ENCODE measurements around the gene TUT4.

The TUT4 gene

DNA sequence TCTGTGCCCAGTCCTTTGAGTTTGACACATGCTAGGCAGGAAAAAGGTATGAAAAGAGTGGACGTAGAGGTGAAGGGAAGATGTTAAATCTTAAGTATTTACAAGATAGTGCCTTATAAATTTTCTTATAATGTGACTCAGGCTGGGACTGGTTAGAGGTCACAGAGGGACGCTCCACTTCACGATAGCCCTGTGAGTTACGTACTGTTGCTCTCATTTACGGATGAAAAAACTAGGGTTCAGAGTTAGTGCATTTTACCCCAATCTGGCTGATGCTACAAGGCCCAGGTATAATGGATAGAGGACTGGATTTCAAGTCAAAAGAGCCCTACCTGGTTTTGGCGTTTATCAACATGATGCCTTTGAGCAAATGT is 1.4 kb upstream of the TUT4 start:
- WGBS, 2 experiments = 23 to 27% methylated on average over 6 of the region's 6 CpGs
- H3K4me3 ChIP-seq (ENCODE audit: insufficient read depth, low read depth, low read length) = peak overlapping the region; percentile 89
- no peaks in the 10 kb centered on the region for H3K36me3 ChIP-seq (ENCODE audit: control insufficient read depth, insufficient read depth, low read length)
- H3K9me3 ChIP-seq (ENCODE audit: control insufficient read depth, low read length) = no peaks in the 10 kb centered on the region
- peak overlapping the region; percentile 91 for H3K27ac ChIP-seq (ENCODE audit: insufficient read depth, low read depth, low read length, poor library complexity, severe bottlenecking)
- H3K27me3 ChIP-seq (ENCODE audit: control insufficient read depth, insufficient read depth, low read length, poor library complexity, severe bottlenecking) = no peaks in the 10 kb centered on the region
- peaks cover 7% of the 10 kb centered on the region for H3K4me1 ChIP-seq (ENCODE audit: control insufficient read depth, insufficient read depth, low read length)

DNA sequence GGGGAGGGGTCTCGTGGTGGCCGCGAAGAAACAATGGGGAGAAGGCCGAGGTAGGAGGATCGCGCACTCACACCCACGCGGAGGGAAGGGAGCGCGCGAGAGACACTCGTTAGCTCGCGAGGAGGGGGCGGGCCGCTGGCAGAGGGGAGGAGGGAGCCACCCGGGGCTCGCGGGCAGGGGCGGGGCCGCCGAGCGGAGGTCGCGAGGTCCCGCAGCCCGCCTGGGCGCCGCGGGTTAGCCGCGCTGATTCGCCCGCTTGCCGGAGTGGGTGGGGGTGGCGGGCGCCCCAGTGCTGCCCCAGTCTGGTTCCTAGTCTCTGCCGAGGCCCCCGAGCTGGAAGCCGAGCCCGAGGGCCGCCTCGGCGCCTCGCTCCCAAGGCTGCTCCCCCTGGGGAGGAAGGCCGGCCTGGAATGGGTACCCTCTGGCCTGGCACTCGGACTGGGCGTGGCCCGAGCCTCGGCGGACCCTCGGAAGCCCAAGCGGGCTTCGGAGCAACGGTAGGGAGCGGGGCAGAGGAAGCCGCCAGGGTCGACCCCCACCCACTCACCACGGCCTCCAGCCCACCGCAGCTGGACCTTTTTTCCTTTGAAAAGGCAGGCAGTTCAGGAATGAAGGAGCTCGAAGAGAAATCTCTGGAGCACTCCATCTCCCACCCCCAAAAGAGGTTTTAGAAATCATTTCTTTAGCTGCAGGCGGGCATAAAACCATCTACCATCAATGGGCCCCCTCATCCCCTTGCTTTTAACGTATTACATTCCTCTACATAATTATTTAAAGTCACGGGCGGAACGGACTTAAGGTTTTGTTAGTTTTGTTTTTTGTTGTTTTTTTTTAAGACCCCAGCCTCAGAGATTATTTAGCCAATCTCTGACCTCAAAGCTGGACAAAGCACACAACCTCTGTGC is 722 bp upstream of the TUT4 start:
- WGBS, 2 experiments = 0 to 1% methylated on average over 64 to 65 of the region's 66 CpGs
- H3K36me3 ChIP-seq (ENCODE audit: control insufficient read depth, insufficient read depth, low read length) = no peaks in the 10 kb centered on the region
- no peaks in the 10 kb centered on the region for H3K9me3 ChIP-seq (ENCODE audit: control insufficient read depth, low read length)
- peak overlapping the region; percentile 89 for H3K4me3 ChIP-seq (ENCODE audit: insufficient read depth, low read depth, low read length)
- H3K27me3 ChIP-seq (ENCODE audit: control insufficient read depth, insufficient read depth, low read length, poor library complexity, severe bottlenecking) = no peaks in the 10 kb centered on the region
- H3K27ac ChIP-seq (ENCODE audit: insufficient read depth, low read depth, low read length, poor library complexity, severe bottlenecking) = peak overlapping the region; percentile 91
- H3K4me1 ChIP-seq (ENCODE audit: control insufficient read depth, insufficient read depth, low read length) = peaks cover 7% of the 10 kb centered on the region

DNA sequence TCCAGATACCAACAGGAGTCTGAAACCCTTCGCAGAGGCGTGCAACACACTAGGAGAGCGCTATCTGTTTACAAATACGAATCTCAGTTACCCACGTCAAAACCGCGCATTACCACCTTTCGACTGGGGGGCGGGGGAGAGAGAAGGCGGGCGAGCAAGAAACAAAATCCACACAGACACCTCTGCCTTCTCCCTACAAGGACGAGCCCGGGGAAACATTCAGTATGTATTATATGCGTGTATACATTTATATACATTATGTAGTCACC is 722 bp downstream of the TUT4 start:
- 0% methylated on average over 8 to 11 of the region's 14 CpGs for WGBS, 2 experiments
- Histone ChIP-seq H3K27ac (ENCODE audit: insufficient read depth, low read depth, low read length, poor library complexity, severe bottlenecking) (no peak overlapping the region), H3K36me3 (ENCODE audit: control insufficient read depth, insufficient read depth, low read length) (no peaks in the 10 kb centered on the region), H3K9me3 (ENCODE audit: control insufficient read depth, low read length) (no peaks in the 10 kb centered on the region), H3K4me3 (ENCODE audit: insufficient read depth, low read depth, low read length) (peak overlapping the region; percentile 89), H3K4me1 (ENCODE audit: control insufficient read depth, insufficient read depth, low read length) (peaks cover 7% of the 10 kb centered on the region), H3K27me3 (ENCODE audit: control insufficient read depth, insufficient read depth, low read length, poor library complexity, severe bottlenecking) (no peaks in the 10 kb centered on the region)

DNA sequence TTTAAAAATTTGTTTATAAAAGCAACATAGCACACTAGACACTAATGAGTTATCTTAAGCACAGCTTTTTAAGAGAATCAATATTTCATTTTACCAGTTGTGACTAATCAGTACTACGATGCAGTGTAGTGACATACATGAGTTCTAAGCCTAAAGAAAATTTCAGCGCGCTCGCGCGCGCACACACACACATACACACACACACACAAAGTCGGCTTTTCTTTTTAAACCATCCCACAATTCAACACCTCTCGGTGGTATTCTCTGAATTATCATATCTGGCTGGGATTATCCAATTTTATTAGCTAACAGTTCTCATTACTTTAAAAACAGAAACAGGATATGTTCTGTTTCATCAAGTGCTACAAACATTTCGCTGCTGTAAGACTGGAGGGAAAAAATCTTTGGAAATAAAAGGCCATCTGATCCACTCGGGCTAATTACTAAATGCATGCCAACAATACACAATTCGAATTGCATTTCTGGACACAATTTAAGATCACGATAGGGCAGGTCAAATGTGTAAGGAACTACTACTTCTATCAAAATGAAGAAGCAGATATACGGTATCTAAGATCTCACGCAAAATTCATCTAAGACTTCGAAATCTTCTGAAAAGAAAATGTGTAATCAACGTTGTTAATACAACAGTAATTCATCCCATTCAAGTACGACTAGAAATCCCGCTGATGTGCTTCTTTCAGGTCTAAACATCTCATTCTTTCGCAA is 1.2 kb downstream of the TUT4 start:
- peak overlapping the region; percentile 89 for H3K4me3 ChIP-seq (ENCODE audit: insufficient read depth, low read depth, low read length)
- H3K4me1 ChIP-seq (ENCODE audit: control insufficient read depth, insufficient read depth, low read length) = peaks cover 7% of the 10 kb centered on the region
- no peaks in the 10 kb centered on the region for H3K36me3 ChIP-seq (ENCODE audit: control insufficient read depth, insufficient read depth, low read length)
- H3K27ac ChIP-seq (ENCODE audit: insufficient read depth, low read depth, low read length, poor library complexity, severe bottlenecking) = no peak overlapping the region
- 12 to 14% methylated on average over 20 of the region's 20 CpGs for WGBS, 2 experiments
- H3K27me3 ChIP-seq (ENCODE audit: control insufficient read depth, insufficient read depth, low read length, poor library complexity, severe bottlenecking) = no peaks in the 10 kb centered on the region
- no peaks in the 10 kb centered on the region for H3K9me3 ChIP-seq (ENCODE audit: control insufficient read depth, low read length)

DNA sequence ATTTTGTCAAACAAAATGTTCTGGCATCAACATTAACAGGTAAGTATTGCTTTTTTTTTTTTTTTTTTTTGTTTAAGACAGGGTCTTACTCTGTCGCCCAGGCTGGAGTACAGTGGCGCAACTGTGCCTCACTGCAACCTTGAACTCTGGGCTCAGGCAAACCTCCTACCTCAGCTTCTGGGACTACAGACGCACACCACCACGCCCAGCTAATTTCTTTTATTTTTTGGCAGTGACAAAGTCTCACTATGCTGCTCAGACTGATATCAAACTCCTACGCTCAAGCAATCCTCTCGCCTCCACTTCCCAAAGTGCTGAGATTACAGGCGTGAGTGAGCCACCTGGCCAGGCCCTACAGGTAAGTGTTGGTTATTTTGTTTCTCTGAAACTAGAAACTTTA is 2.4 kb downstream of the TUT4 start:
- Histone ChIP-seq H3K27ac (ENCODE audit: insufficient read depth, low read depth, low read length, poor library complexity, severe bottlenecking) (no peak overlapping the region), H3K4me3 (ENCODE audit: insufficient read depth, low read depth, low read length) (no peak overlapping the region), H3K27me3 (ENCODE audit: control insufficient read depth, insufficient read depth, low read length, poor library complexity, severe bottlenecking) (no peaks in the 10 kb centered on the region), H3K9me3 (ENCODE audit: control insufficient read depth, low read length) (no peaks in the 10 kb centered on the region), H3K4me1 (ENCODE audit: control insufficient read depth, insufficient read depth, low read length) (peaks cover 7% of the 10 kb centered on the region), H3K36me3 (ENCODE audit: control insufficient read depth, insufficient read depth, low read length) (no peaks in the 10 kb centered on the region)
- WGBS, 2 experiments = 90 to 96% methylated on average over 7 of the region's 7 CpGs

DNA sequence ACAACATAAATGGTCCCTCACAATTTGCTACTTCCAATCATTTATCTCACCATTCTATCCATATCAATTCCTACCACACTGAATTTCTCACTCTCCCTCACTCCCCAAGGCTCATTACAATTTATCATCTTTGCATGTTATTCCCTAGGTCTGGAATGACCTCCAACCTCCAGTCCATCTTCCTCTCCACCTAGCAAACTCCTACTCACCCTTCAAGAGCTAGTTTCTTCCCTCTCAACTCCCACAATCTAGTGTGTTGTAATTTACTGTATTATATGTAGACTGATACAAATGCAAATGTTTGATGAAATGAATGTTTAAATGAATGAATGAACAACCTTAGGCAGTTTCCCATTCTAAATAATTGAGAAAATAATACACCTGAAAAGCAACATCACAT is 3.6 kb downstream of the TUT4 start:
- Histone ChIP-seq H3K36me3 (ENCODE audit: control insufficient read depth, insufficient read depth, low read length) (no peaks in the 10 kb centered on the region), H3K27ac (ENCODE audit: insufficient read depth, low read depth, low read length, poor library complexity, severe bottlenecking) (no peak overlapping the region), H3K4me3 (ENCODE audit: insufficient read depth, low read depth, low read length) (no peak overlapping the region), H3K27me3 (ENCODE audit: control insufficient read depth, insufficient read depth, low read length, poor library complexity, severe bottlenecking) (no peaks in the 10 kb centered on the region), H3K9me3 (ENCODE audit: control insufficient read depth, low read length) (no peaks in the 10 kb centered on the region), H3K4me1 (ENCODE audit: control insufficient read depth, insufficient read depth, low read length) (peaks cover under 1% of the 10 kb centered on the region)

DNA sequence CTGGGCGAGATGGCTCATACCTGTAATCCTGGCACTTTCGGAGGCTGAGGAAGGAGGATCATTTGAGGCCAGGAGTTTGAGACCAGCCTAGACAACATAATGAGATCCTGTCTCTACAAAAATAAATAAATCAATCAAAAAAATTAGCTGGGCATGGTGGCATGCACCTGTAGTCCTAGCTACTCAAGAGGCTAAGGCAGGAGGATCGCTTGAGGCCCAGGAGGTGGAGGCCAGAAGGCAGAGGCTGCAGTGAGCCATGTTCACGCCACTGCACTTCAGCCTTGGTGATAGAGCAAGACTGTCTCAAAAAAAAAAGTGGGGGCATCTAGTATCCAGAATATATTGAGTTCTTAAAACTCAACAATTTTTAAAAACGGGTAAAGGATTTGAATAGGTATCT is 6.0 kb downstream of the TUT4 start:
- Histone ChIP-seq H3K4me1 (ENCODE audit: control insufficient read depth, insufficient read depth, low read length) (no peaks in the 10 kb centered on the region), H3K9me3 (ENCODE audit: control insufficient read depth, low read length) (no peaks in the 10 kb centered on the region), H3K27me3 (ENCODE audit: control insufficient read depth, insufficient read depth, low read length, poor library complexity, severe bottlenecking) (no peaks in the 10 kb centered on the region), H3K36me3 (ENCODE audit: control insufficient read depth, insufficient read depth, low read length) (peaks cover 3% of the 10 kb centered on the region), H3K4me3 (ENCODE audit: insufficient read depth, low read depth, low read length) (no peak overlapping the region), H3K27ac (ENCODE audit: insufficient read depth, low read depth, low read length, poor library complexity, severe bottlenecking) (no peak overlapping the region)
- WGBS, 2 experiments = 92 to 93% methylated on average over 4 to 5 of the region's 5 CpGs

DNA sequence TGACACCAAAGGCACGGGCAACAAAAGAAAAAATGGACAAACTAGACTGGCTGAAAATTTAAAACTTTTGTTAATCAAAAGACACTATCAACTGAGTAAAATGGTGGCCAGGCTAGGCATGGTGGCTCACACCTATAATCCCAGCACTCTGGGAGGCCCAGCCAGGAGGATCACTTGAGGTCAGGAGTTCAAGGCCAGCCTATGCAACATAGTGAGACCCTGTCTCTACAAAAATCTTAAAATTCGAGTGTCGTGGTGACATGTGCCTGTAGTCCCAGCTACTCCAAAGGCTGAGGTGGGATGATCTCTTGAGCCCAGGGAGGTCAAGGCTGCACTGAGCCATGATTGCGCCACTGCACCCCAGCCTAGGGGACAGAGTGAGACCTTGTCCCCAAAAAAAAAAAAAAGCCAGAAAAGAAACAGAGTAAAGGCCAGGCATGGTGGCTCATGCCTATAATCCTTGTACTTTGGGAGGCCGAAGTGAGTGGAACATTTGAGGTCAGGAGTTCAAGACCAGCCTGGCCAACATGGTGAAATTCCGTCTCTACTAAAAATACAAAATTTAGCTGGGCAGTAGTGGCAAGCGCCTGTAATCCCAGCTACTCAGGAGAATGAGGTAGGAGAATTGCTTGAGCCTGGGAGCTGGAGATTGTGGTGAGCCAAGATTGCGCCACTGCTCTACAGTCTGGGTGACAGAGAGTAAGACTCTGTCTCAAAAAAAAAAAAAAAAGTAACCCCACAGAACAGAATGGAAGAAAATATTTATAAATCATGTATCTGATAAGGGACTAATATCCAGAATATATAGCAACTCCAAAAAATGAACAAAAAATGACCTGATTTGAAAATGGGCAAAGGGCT is 8.0 kb downstream of the TUT4 start:
- H3K27me3 ChIP-seq (ENCODE audit: control insufficient read depth, insufficient read depth, low read length, poor library complexity, severe bottlenecking) = no peaks in the 10 kb centered on the region
- H3K4me1 ChIP-seq (ENCODE audit: control insufficient read depth, insufficient read depth, low read length) = no peaks in the 10 kb centered on the region
- WGBS, 2 experiments = 90 to 95% methylated on average over 8 of the region's 8 CpGs
- H3K9me3 ChIP-seq (ENCODE audit: control insufficient read depth, low read length) = no peaks in the 10 kb centered on the region
- peaks cover 5% of the 10 kb centered on the region for H3K36me3 ChIP-seq (ENCODE audit: control insufficient read depth, insufficient read depth, low read length)
- H3K4me3 ChIP-seq (ENCODE audit: insufficient read depth, low read depth, low read length) = no peak overlapping the region
- H3K27ac ChIP-seq (ENCODE audit: insufficient read depth, low read depth, low read length, poor library complexity, severe bottlenecking) = no peak overlapping the region

DNA sequence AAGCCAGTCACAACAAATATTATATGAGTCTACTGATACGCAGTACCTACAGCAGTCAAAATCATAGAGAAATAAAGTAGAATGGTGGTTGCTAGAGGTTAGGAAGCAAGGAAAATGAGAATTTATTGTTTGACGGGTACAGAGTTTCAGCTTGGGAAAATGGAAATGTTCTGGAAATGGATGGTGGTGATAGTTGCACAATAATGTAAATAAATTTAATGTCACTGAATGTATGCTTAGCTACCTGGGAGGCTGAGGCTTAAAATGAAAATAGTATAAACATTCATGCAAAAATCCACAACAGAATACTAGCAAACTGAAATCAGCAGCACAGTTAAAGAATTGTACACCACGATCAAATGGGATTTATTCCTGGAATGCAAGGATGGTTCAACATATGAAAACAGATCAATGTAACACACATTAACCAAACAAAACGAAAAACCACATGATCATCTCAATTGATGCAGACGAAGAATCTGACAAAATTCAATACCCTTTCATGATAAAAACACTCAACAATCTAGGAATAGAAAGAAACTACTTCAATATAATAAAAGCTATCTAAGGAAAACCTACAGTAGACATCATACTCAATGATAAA is 10.7 kb downstream of the TUT4 start:
- peaks cover 5% of the 10 kb centered on the region for H3K36me3 ChIP-seq (ENCODE audit: control insufficient read depth, insufficient read depth, low read length)

More for the DNA sequence above, 10.7 kb downstream of the TUT4 start:
- Histone ChIP-seq H3K27ac (ENCODE audit: insufficient read depth, low read depth, low read length, poor library complexity, severe bottlenecking) (no peak overlapping the region), H3K9me3 (ENCODE audit: control insufficient read depth, low read length) (no peaks in the 10 kb centered on the region), H3K27me3 (ENCODE audit: control insufficient read depth, insufficient read depth, low read length, poor library complexity, severe bottlenecking) (no peaks in the 10 kb centered on the region), H3K4me3 (ENCODE audit: insufficient read depth, low read depth, low read length) (no peak overlapping the region), H3K4me1 (ENCODE audit: control insufficient read depth, insufficient read depth, low read length) (no peaks in the 10 kb centered on the region)
- WGBS, 2 experiments = 97 to 99% methylated on average over 5 of the region's 5 CpGs

All from ectodermal cell (in vitro differentiated cells).